NCI-H526 (cell line): ENCODE results near the gene ZAP70.
"Not testable (repeated sequence)": the region's sequence is repeated elsewhere in the genome, so short reads cannot be mapped to it uniquely, and the experiment has no call there.

Experiments
- DNase-seq, 2 experiments: peaks; one replicate each; lab custom pipeline; 2025; lab: John Stamatoyannopoulos, UW

ZAP70 gene

GRCh38 chr2:97698530-97698929 lies 14.8 kb upstream of the ZAP70 start:
- peak in 1 of 2 experiments; percentile 52 for DNase-seq

DNA sequence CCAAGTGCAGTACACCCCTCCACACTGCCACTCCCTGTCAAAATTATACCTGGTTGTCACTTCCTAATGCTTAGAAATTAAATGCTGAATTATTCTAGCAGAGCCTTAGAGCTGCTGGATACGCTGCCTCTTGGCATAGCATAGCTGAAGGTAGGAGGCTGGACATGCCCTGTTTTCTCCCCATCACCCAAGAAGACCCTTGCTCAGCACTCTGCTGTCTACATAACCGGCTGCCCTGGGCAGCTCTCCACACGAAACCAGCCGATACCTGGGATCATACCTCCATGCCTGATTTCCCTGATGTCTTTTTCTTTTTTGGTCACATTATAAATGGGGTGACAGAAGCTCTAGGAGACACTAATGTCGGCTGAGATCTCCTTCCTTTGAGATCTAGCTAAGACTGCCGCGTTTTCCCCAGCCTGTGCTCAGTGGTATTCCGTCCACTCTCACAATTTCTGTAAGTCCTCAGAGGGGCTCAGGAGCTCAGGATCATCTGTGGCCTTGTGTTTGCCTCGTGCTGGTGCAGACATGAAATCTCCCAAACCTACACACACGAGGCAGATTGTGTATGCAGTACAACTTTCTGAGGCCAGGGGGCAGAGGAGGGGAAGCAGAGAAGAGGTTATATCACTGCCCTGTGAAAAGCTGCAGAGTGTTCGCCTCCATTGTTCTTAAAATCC lies 13.5 kb upstream of the ZAP70 start:
- DNase-seq, result peak; percentile 45 to 76

DNA sequence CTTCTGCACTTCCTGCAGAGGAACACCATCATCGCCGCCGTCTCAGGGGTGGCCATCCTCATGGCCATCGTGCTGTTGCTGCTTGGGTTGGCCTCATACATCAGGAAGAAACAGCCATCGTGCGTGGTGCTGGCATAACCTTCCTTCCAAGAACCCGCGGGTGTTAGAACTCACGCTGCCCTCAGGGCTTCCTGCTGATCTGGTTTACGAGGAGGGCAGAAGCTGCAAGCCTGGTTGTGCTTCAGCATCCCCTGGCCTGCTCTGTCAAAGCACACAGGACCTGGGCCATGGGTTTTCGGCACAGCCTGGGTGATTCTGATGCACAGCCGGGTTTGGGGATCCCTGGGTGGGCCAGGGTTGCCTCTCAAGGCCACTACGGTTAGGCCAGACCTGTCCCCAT lies 12.2 kb upstream of the ZAP70 start:
- no peak for DNase-seq

- no peak for DNase-seq
Observed at GRCh38 chr2:97701851-97702465, 11.4 kb upstream of the ZAP70 start.

DNA sequence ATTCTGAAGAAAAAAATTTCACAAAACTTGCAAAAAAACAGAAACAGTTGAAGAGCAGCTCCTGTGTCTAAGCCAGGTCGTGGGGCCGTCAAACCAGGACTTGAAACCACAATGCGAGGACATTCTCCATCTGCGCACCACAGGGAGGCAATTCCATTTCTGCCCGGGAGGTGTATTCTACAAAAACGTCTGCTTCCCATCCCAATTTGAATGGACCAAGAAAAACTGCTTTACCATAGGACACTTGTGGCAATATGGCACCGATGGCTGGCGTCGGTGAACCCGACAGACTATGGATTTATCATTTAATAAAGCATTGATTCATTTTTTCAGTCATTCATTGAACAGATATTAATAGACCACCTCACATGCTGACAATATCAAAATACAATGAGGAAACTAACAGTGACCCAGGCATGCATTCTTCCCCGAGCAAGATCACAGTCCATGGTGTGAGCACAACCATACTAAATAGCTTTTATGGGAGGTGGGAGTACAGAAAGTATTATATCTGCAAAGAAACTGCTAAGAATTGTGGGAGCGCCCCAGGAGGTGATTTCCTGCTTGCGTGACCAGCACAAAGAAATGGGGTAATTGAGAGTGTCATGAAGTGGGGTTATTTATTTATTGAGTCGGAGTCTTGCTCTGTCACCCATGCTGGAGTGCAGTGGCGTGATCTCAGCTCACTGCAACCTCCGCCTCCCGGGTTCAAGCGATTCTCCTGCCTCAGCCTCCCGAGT lies 10.5 kb upstream of the ZAP70 start:
- DNase-seq, result no peak

DNA sequence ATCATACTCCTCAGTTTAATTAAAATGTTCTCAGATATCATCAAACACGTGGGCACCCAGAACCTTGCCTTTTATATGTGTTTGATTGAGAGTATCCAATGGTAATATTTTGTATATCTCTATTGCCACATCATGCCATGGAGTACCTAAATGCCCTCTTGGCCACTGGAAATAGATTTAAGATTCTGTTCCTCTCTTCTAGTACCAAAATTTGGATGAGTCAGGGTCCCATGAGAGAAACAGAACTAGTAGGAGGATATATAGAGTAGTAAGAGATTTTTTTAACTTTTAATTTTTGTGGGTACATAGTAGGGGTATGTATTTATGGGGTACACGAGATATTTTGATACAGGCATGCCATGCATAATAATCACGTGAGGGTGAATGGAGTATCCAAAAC lies 9.6 kb upstream of the ZAP70 start:
- no peak for DNase-seq

- DNase-seq, result no peak
Observed at GRCh38 chr2:97704989-97705388, 8.4 kb upstream of the ZAP70 start.

GRCh38 chr2:97706112-97706511 lies 7.3 kb upstream of the ZAP70 start:
- no peak for DNase-seq

- DNase-seq, result no peak
Observed at GRCh38 chr2:97706708-97707345, 6.5 kb upstream of the ZAP70 start.

DNA sequence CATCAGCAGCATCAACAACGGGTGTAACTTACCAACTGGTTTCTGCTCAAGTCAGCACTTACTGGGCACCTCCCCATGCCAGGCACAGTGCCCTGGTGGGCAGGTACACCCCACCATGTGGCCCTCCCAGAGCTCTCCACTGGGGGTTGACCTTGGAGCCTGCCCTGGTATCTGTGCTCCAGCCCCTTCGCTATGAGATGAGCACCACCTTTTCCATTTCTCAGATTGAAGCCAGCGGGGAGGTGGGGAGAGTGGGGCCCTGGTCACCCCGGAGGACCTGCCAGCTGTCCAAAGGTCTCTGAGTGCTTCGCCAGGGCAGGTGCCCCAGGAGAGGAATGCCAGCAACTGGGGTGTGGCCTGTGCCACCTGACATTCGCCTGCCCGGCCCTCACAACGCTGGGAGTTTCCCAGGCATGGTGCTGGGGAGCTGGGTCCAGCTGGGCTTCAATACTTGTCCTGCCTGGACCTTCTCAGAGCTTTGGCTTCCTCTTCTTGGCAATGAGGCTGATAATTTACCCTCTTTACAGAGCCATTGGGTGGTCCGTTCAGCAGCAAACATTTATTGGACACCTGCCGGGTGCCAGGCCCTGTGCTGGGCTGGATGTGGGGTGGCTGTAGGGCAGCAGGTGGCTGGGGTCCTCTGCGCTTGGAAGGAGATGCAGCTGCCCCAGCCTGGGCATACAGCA lies 5.9 kb upstream of the ZAP70 start:
- no peak for DNase-seq

DNA sequence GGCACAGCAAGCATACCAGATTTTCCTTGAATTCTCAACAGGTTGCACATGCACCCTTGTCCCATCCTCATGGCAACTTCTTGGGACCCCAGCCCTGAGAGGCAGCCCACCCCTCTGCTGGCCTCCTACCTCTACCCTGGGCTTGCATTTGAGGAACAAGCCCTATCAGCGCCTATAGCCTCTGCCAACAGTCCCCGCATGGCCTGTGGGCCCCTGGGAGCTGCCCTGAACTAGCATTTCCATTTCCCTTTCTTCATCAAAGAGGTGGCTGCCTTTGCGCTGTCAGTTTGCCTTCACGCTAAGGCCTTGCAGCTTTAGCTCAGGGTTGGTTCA lies 5.4 kb upstream of the ZAP70 start:
- DNase-seq, result no peak

DNA sequence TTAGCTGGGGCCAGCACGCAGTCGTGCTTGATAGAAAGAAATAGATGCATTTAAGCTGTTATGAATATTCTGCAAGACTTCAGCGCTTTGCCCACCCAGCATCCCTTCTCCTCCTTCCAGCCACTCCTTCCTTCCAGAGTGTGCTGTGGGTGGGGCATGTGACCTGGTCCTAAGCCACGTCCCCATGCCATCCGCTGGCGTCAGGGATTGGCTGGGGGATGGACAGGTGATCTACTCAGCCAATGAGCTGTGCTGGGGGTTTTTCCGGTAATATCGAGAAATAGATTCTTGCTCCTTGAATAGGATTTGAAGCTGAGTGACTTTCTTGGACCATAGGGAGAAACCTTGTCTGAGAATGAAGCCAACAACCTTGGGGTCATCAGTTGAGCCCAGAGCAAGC lies 4.8 kb upstream of the ZAP70 start:
- no peak for DNase-seq

GRCh38 chr2:97711394-97711711 lies 2.0 kb upstream of the ZAP70 start:
- DNase-seq, result no peak

- DNase-seq, result not testable (repeated sequence)
Observed at GRCh38 chr2:97712175-97712574, 1.2 kb upstream of the ZAP70 start.

- no peak for DNase-seq
Observed at GRCh38 chr2:97712693-97713295, 582 bp upstream of the ZAP70 start.

GRCh38 chr2:97714084-97714949 lies 941 bp downstream of the ZAP70 start:
- no peak for DNase-seq

DNA sequence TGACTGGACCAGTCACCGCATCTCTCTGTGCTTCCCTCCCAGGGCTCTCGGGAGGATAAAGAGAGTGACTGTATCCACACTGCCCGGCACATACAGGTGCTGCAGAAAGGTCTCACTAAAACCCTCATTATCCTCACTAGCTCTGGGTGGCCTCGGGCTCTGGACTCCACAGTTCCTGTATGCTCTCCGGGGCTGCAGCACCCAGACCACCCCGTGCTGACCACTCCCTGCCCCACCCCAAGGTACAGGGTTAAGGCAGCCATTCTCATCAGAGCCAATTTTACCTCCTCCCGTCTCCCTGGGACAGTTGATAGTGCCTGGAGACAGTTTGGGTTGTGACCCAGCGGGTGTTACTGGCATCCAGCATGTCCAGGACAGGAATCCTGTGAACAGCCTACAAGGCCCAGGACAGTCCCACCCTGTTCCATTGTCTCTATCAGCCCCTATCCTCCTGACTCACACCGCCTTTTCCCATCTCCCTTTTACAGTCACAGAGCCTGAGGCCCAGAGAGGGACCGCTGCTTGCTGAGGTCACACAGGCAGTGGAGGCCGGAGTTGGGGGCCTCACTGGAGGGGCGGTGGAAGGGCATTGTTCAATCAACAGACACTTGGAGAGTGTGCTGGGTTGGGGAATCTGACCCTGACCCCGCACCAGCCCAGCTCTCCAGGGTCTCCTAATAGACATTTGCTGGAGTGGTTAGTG lies 1.7 kb downstream of the ZAP70 start:
- DNase-seq, result no peak

GRCh38 chr2:97715951-97716694 lies 2.7 kb downstream of the ZAP70 start:
- no peak for DNase-seq

GRCh38 chr2:97716695-97717612 lies 3.6 kb downstream of the ZAP70 start:
- no peak for DNase-seq
